ENCODE measurements around the gene PKD2L2. TPM values are rescaled to one million over a fixed set of nuclear protein-coding genes. Genes with fewer than 3 reads are reported as not detected.

The PKD2L2 gene
- total RNA-seq, 2 donors from 2014 or later, result not detected

GRCh38 chr5:137876101-137876500, 13.2 kb upstream of the PKD2L2 start:
- ATAC-seq (no peak), DNase-seq (no peak)
- intact Hi-C loops (cut with DNase I, micrococcal nuclease), result no loop called here

- ATAC-seq (no peak), DNase-seq (no peak)
- intact Hi-C loops (cut with DNase I, micrococcal nuclease), result no loop called here
Measured at GRCh38 chr5:137880313-137880712, 8.9 kb upstream of the PKD2L2 start.

- DNase-seq (no peak), ATAC-seq (no peak)
- intact Hi-C loops (cut with DNase I, micrococcal nuclease), result no loop called here
Measured at GRCh38 chr5:137887831-137888230, 1.4 kb upstream of the PKD2L2 start.

- no peak for ATAC-seq
- intact Hi-C loops (cut with DNase I, micrococcal nuclease), result no loop called here
- DNase-seq, result no peak
Measured at GRCh38 chr5:137888466-137888862, 793 bp upstream of the PKD2L2 start.

- no peak for DNase-seq
- intact Hi-C loops (cut with DNase I, micrococcal nuclease), result no loop called here
- peak; percentile 46 for ATAC-seq
Measured at GRCh38 chr5:137890845-137891244, 1.6 kb downstream of the PKD2L2 start.

- intact Hi-C loops (cut with DNase I, micrococcal nuclease), result no loop called here
- ATAC-seq, result no peak
- no peak for DNase-seq
Measured at GRCh38 chr5:137891849-137892248, 2.6 kb downstream of the PKD2L2 start.

- intact Hi-C loops (cut with DNase I, micrococcal nuclease), result no loop called here
- no peak for ATAC-seq
- DNase-seq, result no peak
Measured at GRCh38 chr5:137894586-137894985, 5.3 kb downstream of the PKD2L2 start.

- no peak for DNase-seq
- intact Hi-C loops (cut with DNase I, micrococcal nuclease), result no loop called here
- no peak for ATAC-seq
Measured at GRCh38 chr5:137896560-137896959, 7.3 kb downstream of the PKD2L2 start.

GRCh38 chr5:137899493-137899892, 10.2 kb downstream of the PKD2L2 start:
- DNase-seq (no peak), ATAC-seq (no peak)
- intact Hi-C loops (cut with DNase I, micrococcal nuclease), result no loop called here

- DNase-seq (no peak), ATAC-seq (no peak)
- intact Hi-C loops (cut with DNase I, micrococcal nuclease), result no loop called here
Measured at GRCh38 chr5:137901011-137901817, 12.0 kb downstream of the PKD2L2 start.

GRCh38 chr5:137902408-137903133, 13.3 kb downstream of the PKD2L2 start:
- intact Hi-C loops (cut with DNase I, micrococcal nuclease), result no loop called here
- DNase-seq, result no peak
- ATAC-seq, result no peak

GRCh38 chr5:137914758-137915157, 25.5 kb downstream of the PKD2L2 start:
- intact Hi-C loops (cut with DNase I, micrococcal nuclease), result no loop called here
- ATAC-seq (no peak), DNase-seq (no peak)

GRCh38 chr5:137916923-137917322, 27.7 kb downstream of the PKD2L2 start:
- intact Hi-C loops (cut with DNase I, micrococcal nuclease), result no loop called here
- DNase-seq (no peak), ATAC-seq (no peak)

- ATAC-seq (no peak), DNase-seq (no peak)
Measured at GRCh38 chr5:137921931-137922330, 32.7 kb downstream of the PKD2L2 start.

GRCh38 chr5:137923856-137924255, 34.6 kb downstream of the PKD2L2 start:
- no peak for ATAC-seq

More at GRCh38 chr5:137921931-137922330, 32.7 kb downstream of the PKD2L2 start:
- intact Hi-C loops (cut with DNase I, micrococcal nuclease), result no loop called here

GRCh38 chr5:137932800-137933199, 43.5 kb downstream of the PKD2L2 start:
- DNase-seq, result no peak
- intact Hi-C loops (cut with DNase I, micrococcal nuclease), result no loop called here
- ATAC-seq, result peak; percentile 13

More at GRCh38 chr5:137923856-137924255, 34.6 kb downstream of the PKD2L2 start:
- intact Hi-C loops (cut with DNase I, micrococcal nuclease), result no loop called here
- no peak for DNase-seq

GRCh38 chr5:137933491-137933911, 44.2 kb downstream of the PKD2L2 start:
- intact Hi-C loops (cut with DNase I, micrococcal nuclease), result no loop called here
- DNase-seq (no peak), ATAC-seq (peak; percentile 90)

GRCh38 chr5:137935190-137935589, 45.9 kb downstream of the PKD2L2 start:
- DNase-seq, result no peak
- no peak for ATAC-seq
- intact Hi-C loops (cut with DNase I, micrococcal nuclease), result no loop called here

- ATAC-seq (no peak), DNase-seq (no peak)
- intact Hi-C loops (cut with DNase I, micrococcal nuclease), result no loop called here
Measured at GRCh38 chr5:137935694-137936093, 46.4 kb downstream of the PKD2L2 start.

- intact Hi-C loops (cut with DNase I, micrococcal nuclease), result no loop called here
- DNase-seq (no peak), ATAC-seq (no peak)
Measured at GRCh38 chr5:137937994-137938750, 48.9 kb downstream of the PKD2L2 start.
